Neural progenitor cell (in vitro differentiated cells): Measurements from ENCODE around the gene AMZ2. TPM values are rescaled to one million over a fixed set of nuclear protein-coding genes. Genes with fewer than 3 reads are reported as not detected.

Experiments
- DNase-seq: peaks from one replicate; pipeline ENCODE4 v3.0.0-alpha.2; 2016; ENCODE audit warnings: low spot score
- H2AFZ ChIP-seq: fragments of 200-600 bp; sonication (generic); replicated peaks from 2 replicates; pipeline ENCODE4 v1.6.1; 2016; ENCODE audit warnings: antibody characterized with exemption
- H3F3A ChIP-seq: fragments of 200-600 bp; sonication (generic); 2 replicates; pipeline ENCODE4 v1.6.1; 2016; ENCODE audit warnings: antibody characterized with exemption, low read depth
- H3K27ac ChIP-seq: fragments of 200-600 bp; sonication (generic); 2 replicates; pipeline ENCODE4 v1.5.1; 2016; ENCODE audit warnings: mild to moderate bottlenecking
- H3K27me3 ChIP-seq: fragments of 200-600 bp; sonication (generic); 2 replicates; pipeline ENCODE4 v1.6.1; 2016; ENCODE audit warnings: mild to moderate bottlenecking, moderate library complexity
- H3K36me3 ChIP-seq: fragments of 200-600 bp; sonication (generic); 2 replicates; pipeline ENCODE4 v1.5.1; 2016
- H3K4me1 ChIP-seq: fragments of 200-600 bp; sonication (generic); 2 replicates; pipeline ENCODE4 v1.6.1; 2016; ENCODE audit warnings: mixed run types
- H3K4me2 ChIP-seq: fragments of 200-600 bp; sonication (generic); 2 replicates; pipeline ENCODE4 v1.6.1; 2016
- H3K4me3 ChIP-seq: fragments of 200-600 bp; sonication (generic); 2 replicates; pipeline ENCODE4 v1.5.1; 2016
- H3K79me2 ChIP-seq: fragments of 200-600 bp; sonication (generic); 2 replicates; pipeline ENCODE4 v1.6.1; 2016; ENCODE audit warnings: low read depth
- H3K9ac ChIP-seq: fragments of 200-600 bp; sonication (generic); 2 replicates; pipeline ENCODE4 v1.6.1; 2016
- H3K9me3 ChIP-seq: fragments of 200-600 bp; sonication (generic); 2 replicates; pipeline ENCODE4 v1.5.1; 2016; ENCODE audit warnings: low read depth
- H4K20me1 ChIP-seq: fragments of 200-600 bp; sonication (generic); 2 replicates; pipeline ENCODE4 v1.6.1; 2016; ENCODE audit warnings: low read depth
- H3K27ac Mint-ChIP-seq: 3 replicates; pipeline ENCODE4 v1.8.0; 2021; ENCODE audit warnings: mixed read lengths
- H3K27me3 Mint-ChIP-seq: 2 replicates; pipeline ENCODE4 v1.8.0; 2022; ENCODE audit warnings: low read depth, mild to moderate bottlenecking, inconsistent platforms, moderate library complexity, mixed read lengths; ENCODE audit not compliant: insufficient read depth
- H3K36me3 Mint-ChIP-seq: 3 replicates; pipeline ENCODE4 v1.8.0; 2021; ENCODE audit warnings: mixed read lengths
- H3K4me1 Mint-ChIP-seq: 3 replicates; pipeline ENCODE4 v1.8.0; 2021; ENCODE audit warnings: mixed read lengths
- H3K4me3 Mint-ChIP-seq: 3 replicates; pipeline ENCODE4 v1.8.0; 2021; ENCODE audit warnings: mild to moderate bottlenecking, moderate library complexity, mixed read lengths
- H3K9me3 Mint-ChIP-seq: 3 replicates; pipeline ENCODE4 v1.8.0; 2020; ENCODE audit warnings: mixed read lengths
- EZH2 ChIP-seq: fragments of 200-600 bp; sonication (generic); IDR thresholded peaks from 2 replicates; pipeline ENCODE4 v1.6.1; 2017; ENCODE audit warnings: antibody characterized with exemption, mild to moderate bottlenecking, moderate library complexity
- EZH2phosphoT487 ChIP-seq: fragments of 200-600 bp; sonication (generic); IDR thresholded peaks from 2 replicates; pipeline ENCODE4 v1.6.1; 2017; ENCODE audit warnings: antibody characterized with exemption
- total RNA-seq: library from RNA; depleted of rRNA; stranded (reverse); fragments of >200 nt; gene quantifications from 2 replicates; pipeline ENCODE4 v1.2.3, GENCODE V29; 2015; ENCODE audit warnings: low replicate concordance
- TF ChIP-seq, protein P1 (sequence below): fragments of 200-600 bp; sonication (generic); IDR thresholded peaks from 2 replicates; pipeline ENCODE4 v1.5.1; 2017; ENCODE audit warnings: antibody characterized with exemption, mild to moderate bottlenecking

Gene AMZ2
- total RNA-seq, 1 donor from 2014 or later, result 150 TPM

DNA sequence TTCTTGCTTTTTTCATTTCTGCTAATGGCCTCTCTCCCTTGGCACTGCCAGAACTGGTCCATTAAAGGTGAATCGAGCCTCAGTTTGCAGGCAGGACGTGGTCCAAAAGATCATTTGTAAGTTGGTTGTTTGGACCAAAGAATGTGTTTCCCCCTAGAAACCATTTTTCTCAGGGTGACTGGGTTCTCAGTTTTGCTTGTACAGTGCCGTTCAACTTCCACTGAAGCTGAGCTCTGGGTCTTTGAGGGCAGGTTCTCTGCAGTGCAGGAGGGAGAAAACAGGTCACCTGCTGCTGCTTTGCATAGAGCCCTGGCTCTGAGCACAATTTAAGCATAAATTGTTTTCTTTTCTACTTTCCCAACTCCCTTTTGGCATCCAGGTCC, 9.0 kb upstream of the AMZ2 start:
- no peaks in the 10 kb centered on the region for H3K36me3 ChIP-seq
- no peaks in the 10 kb centered on the region for H3K27me3 ChIP-seq
- H3K4me1 ChIP-seq, result peaks cover 19% of the 10 kb centered on the region
- peaks cover 12% of the 10 kb centered on the region for H4K20me1 ChIP-seq
- no peak for DNase-seq
- Mint-ChIP-seq H3K27ac (no peak overlapping the region), H3K36me3 (no peaks in the 10 kb centered on the region), H3K27me3 (no peaks in the 10 kb centered on the region), H3K4me1 (peaks cover 26% of the 10 kb centered on the region), H3K4me3 (no peak overlapping the region), H3K9me3 (no peaks in the 10 kb centered on the region)
- no peak overlapping the region for H3K9ac ChIP-seq
- TF ChIP-seq, protein P1, sequence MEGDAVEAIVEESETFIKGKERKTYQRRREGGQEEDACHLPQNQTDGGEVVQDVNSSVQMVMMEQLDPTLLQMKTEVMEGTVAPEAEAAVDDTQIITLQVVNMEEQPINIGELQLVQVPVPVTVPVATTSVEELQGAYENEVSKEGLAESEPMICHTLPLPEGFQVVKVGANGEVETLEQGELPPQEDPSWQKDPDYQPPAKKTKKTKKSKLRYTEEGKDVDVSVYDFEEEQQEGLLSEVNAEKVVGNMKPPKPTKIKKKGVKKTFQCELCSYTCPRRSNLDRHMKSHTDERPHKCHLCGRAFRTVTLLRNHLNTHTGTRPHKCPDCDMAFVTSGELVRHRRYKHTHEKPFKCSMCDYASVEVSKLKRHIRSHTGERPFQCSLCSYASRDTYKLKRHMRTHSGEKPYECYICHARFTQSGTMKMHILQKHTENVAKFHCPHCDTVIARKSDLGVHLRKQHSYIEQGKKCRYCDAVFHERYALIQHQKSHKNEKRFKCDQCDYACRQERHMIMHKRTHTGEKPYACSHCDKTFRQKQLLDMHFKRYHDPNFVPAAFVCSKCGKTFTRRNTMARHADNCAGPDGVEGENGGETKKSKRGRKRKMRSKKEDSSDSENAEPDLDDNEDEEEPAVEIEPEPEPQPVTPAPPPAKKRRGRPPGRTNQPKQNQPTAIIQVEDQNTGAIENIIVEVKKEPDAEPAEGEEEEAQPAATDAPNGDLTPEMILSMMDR, result no peak
- TF ChIP-seq EZH2phosphoT487, result no peak
- no peak for TF ChIP-seq EZH2
- peak overlapping the region; percentile 28 for H3K4me2 ChIP-seq
- H3F3A ChIP-seq, result no peaks in the 10 kb centered on the region
- H3K9me3 ChIP-seq, result no peaks in the 10 kb centered on the region
- H2AFZ ChIP-seq, result no peak overlapping the region
- no peaks in the 10 kb centered on the region for H3K79me2 ChIP-seq
- no peak overlapping the region for H3K4me3 ChIP-seq
- H3K27ac ChIP-seq, result no peak overlapping the region

DNA sequence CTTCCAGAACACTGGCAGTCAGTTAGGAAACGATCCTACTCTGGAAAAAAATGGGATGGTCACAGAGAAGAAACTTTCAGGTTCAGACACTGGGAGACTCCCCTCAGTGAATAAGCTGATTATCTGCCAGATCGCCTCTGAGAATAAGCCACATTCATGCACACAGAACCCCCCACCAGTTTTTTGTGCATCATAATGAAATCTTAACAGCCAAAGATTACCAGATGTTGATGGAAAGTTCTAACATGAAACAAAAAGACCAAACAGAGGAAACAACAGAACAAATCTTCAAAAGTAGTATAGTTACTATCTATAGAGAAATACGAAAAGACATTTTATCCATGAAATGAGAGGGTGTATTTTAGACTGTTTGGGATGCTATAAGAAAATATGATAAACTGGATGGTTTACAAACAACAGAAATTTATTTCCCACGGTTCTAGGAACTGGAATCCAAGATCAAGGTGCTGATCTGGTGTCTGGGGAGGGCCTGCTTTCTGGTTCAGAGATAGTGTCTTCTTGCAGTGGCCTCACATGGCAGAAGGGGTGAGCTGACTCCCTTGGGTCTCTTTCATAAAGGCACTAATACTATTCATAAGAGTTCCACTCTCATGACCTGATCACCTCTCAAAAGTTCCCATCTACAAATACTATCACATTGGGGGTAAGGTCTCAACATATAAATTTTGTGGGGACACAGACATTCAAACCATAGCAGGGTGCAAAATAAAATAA, 8.0 kb upstream of the AMZ2 start:
- Mint-ChIP-seq H3K27ac (peak overlapping the region; percentile 12), H3K27me3 (no peaks in the 10 kb centered on the region), H3K9me3 (no peaks in the 10 kb centered on the region), H3K4me1 (peaks cover 26% of the 10 kb centered on the region), H3K4me3 (no peak overlapping the region), H3K36me3 (no peaks in the 10 kb centered on the region)
- peaks cover 19% of the 10 kb centered on the region for H3K4me1 ChIP-seq
- H3K27ac ChIP-seq, result no peak overlapping the region
- H2AFZ ChIP-seq, result no peak overlapping the region
- no peaks in the 10 kb centered on the region for H3F3A ChIP-seq
- H3K36me3 ChIP-seq, result no peaks in the 10 kb centered on the region
- H3K79me2 ChIP-seq, result no peaks in the 10 kb centered on the region
- peaks cover 5% of the 10 kb centered on the region for H4K20me1 ChIP-seq
- no peaks in the 10 kb centered on the region for H3K9me3 ChIP-seq
- no peak overlapping the region for H3K9ac ChIP-seq
- H3K4me3 ChIP-seq, result no peak overlapping the region
- DNase-seq, result no peak
- TF ChIP-seq EZH2, result no peak
- TF ChIP-seq EZH2phosphoT487, result no peak
- TF ChIP-seq, protein P1, result no peak
- H3K27me3 ChIP-seq, result no peaks in the 10 kb centered on the region
- peak overlapping the region; percentile 28 for H3K4me2 ChIP-seq

DNA sequence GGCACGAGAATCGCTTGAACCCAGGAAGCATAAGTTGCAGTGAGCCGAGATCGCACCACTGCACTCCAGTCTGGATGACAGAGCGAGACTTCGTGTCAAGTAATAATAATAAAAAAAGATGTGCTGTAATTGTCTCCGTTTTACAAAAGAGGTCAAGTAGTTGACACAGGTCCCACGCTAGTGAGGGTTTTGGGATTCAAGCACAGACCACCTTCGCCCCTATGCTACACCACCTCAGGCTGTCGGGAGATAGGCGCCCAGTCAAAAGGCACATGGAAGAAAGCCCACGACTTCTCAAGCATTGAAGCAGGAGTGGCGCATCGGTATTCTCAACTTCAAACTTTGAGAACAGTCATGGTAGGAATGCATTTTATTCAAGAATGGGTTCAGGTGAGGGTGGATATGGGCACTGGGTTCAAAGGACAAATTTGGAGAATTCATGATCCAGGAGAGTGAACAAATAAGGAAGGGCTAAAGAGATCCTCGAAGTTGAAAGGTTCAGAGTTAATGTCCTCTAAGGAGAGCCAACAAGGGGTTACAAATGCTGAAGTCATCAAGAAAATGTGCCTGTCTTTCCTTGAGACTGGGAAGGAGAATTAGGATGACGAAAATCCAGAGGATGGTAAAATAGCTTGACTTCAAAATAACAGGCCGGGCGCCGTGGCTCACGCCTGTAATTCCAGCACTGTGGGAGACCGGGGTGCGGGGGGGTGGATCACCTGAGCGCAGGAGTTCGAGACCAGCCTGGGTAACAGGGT, 1.4 kb upstream of the AMZ2 start:
- Mint-ChIP-seq H3K4me1 (peaks cover 17% of the 10 kb centered on the region), H3K36me3 (peaks cover 3% of the 10 kb centered on the region), H3K27ac (no peak overlapping the region), H3K9me3 (no peaks in the 10 kb centered on the region), H3K4me3 (peak overlapping the region; percentile 93), H3K27me3 (no peaks in the 10 kb centered on the region)
- H3K27ac ChIP-seq, result no peak overlapping the region
- H2AFZ ChIP-seq, result no peak overlapping the region
- H3K36me3 ChIP-seq, result no peaks in the 10 kb centered on the region
- H3K4me1 ChIP-seq, result no peaks in the 10 kb centered on the region
- H4K20me1 ChIP-seq, result no peaks in the 10 kb centered on the region
- H3K4me3 ChIP-seq, result no peak overlapping the region
- H3K27me3 ChIP-seq, result no peaks in the 10 kb centered on the region
- no peak for DNase-seq
- no peak overlapping the region for H3K9ac ChIP-seq
- peaks cover 11% of the 10 kb centered on the region for H3K79me2 ChIP-seq
- no peak for TF ChIP-seq EZH2
- TF ChIP-seq, protein P1, result no peak
- no peak for TF ChIP-seq EZH2phosphoT487
- H3K9me3 ChIP-seq, result no peaks in the 10 kb centered on the region
- H3K4me2 ChIP-seq, result peak overlapping the region; percentile 96
- H3F3A ChIP-seq, result peaks cover 8% of the 10 kb centered on the region
